ENCODE results near the gene ZCCHC2. TPM values are rescaled to one million over a fixed set of nuclear protein-coding genes. Genes with fewer than 3 reads are reported as not detected.

ZCCHC2 gene
- total RNA-seq, 1 donor from 2014 or later = 10.7 TPM

DNA sequence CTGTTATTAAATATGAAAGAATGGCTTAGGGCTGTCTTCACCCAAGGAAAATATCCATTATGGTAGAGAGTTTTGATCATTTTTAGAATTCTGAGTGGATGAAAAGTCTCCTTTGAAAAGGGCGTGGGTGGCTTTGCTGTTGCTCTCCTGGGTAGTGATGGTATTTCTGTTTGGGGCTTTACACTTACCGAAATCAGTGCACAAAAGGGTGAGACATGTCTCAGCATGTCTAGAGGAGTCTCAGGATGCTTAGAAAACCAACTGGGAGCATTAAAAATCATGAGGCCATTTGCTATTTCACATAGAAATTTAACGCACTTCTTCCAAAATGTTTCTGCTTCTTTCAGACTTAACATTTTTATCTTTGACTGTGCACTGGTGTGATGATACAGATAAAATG, 49.6 kb downstream of the ZCCHC2 start:
- Histone ChIP-seq H3K4me3 (ENCODE audit: low read depth, low read length) (no peak overlapping the region), H3K27me3 (ENCODE audit: control insufficient read depth, insufficient read depth, low read length) (no peaks in the 10 kb centered on the region), H3K36me3 (ENCODE audit: control insufficient read depth, insufficient read depth, low read length) (no peaks in the 10 kb centered on the region)
- no peak for TF ChIP-seq CTCF (IDR thresholded peaks at IDR 0.05; ENCODE audit: insufficient read depth, low read length, poor library complexity, severe bottlenecking)
- DNase-seq (ENCODE audit: low read depth) = no peak

- H3K36me3 ChIP-seq (ENCODE audit: control insufficient read depth, insufficient read depth, low read length) = no peaks in the 10 kb centered on the region
- H3K4me3 ChIP-seq (ENCODE audit: low read depth, low read length) = no peak overlapping the region
- H3K27me3 ChIP-seq (ENCODE audit: control insufficient read depth, insufficient read depth, low read length) = no peaks in the 10 kb centered on the region
- DNase-seq (ENCODE audit: low read depth) = no peak
- no peak for TF ChIP-seq CTCF (IDR thresholded peaks at IDR 0.05; ENCODE audit: insufficient read depth, low read length, poor library complexity, severe bottlenecking)
Measured at GRCh38 chr18:62574776-62575175, 52.0 kb downstream of the ZCCHC2 start.

DNA sequence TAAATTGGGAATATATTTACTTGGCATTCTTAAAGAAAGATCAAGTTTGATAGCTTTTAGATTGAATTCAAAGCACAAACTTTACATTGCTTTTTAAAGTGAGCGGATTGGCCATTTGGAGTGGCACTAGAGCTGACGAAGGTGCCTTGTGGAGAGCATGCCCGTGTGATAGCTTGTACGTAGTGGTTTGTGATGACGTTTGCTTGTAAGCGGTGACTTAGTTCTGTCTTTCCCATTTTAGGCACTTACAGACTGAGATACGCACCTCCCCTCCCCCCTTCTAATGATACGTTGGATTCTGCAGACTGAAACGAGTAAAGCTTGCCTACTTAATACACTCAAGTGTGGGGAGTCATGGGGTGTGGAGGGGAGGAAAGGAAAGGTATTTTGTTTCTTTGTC, 53.4 kb downstream of the ZCCHC2 start:
- TF ChIP-seq CTCF (IDR thresholded peaks at IDR 0.05; ENCODE audit: insufficient read depth, low read length, poor library complexity, severe bottlenecking) = no peak
- Histone ChIP-seq H3K36me3 (ENCODE audit: control insufficient read depth, insufficient read depth, low read length) (no peaks in the 10 kb centered on the region), H3K27me3 (ENCODE audit: control insufficient read depth, insufficient read depth, low read length) (no peaks in the 10 kb centered on the region), H3K4me3 (ENCODE audit: low read depth, low read length) (no peak overlapping the region)
- no peak for DNase-seq (ENCODE audit: low read depth)

DNA sequence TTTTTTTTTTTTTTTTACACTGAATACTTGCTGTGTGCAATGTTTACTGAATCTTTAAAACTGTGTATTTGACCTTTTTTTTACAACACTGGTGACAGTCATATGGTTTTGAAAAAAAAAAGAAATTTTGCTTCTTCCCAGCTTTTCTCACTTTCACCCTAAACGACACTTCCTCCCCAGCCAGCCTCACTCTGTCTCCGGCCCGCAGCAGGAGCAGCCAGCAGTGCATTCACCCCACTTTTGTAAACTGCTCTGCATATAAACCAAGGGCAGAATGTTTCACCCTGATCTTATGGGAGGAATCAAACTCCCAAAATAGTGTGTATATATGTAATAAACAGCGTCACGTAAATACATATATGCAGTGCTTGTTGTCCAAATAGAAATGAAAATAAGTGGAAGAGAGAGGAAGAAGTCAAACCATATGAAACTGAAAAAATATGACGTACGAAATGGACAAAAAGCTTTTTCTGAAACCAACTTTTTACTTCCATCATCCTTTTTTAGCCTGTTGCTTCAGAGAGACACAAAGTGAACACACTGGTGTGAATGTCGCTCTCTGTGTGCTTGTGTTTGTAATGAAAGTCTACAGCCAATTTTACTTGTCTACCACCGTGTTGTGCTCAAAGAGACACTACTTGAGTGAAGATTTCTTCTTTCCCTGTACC, 54.2 kb downstream of the ZCCHC2 start:
- Histone ChIP-seq H3K27me3 (ENCODE audit: control insufficient read depth, insufficient read depth, low read length) (no peaks in the 10 kb centered on the region), H3K4me3 (ENCODE audit: low read depth, low read length) (no peak overlapping the region), H3K36me3 (ENCODE audit: control insufficient read depth, insufficient read depth, low read length) (no peaks in the 10 kb centered on the region)
- DNase-seq (ENCODE audit: low read depth) = no peak
- TF ChIP-seq CTCF (IDR thresholded peaks at IDR 0.05; ENCODE audit: insufficient read depth, low read length, poor library complexity, severe bottlenecking) = no peak

GRCh38 chr18:62577765-62578164, 54.9 kb downstream of the ZCCHC2 start:
- TF ChIP-seq CTCF (IDR thresholded peaks at IDR 0.05; ENCODE audit: insufficient read depth, low read length, poor library complexity, severe bottlenecking) = no peak

DNA sequence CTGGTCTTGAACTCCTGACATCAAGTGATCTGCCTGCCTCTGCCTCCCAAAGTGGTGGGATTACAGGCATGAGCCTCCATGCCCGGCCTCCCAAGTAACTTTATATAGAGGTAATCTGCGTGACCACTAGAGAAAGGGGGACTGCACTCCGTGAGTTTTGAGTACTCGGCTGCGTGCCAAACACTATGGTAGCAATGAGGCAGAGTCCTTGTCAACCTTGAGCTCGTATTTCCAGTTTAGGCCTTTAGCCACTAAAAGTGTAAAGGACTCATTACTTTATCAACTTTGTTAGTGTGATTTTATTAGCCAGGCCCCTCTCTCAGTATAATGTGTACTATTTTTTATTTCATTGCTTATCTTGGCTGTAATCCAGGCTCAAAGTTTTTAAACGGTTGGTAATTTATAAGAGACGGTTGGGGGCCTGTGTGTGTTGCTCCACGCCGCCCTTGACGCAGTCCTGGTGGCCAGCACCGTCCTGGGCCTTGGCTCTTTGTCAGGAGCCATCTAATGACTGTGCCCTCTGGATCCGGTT, 56.2 kb downstream of the ZCCHC2 start:
- H3K27me3 ChIP-seq (ENCODE audit: control insufficient read depth, insufficient read depth, low read length) = no peaks in the 10 kb centered on the region
- H3K36me3 ChIP-seq (ENCODE audit: control insufficient read depth, insufficient read depth, low read length) = no peaks in the 10 kb centered on the region
- no peak for DNase-seq (ENCODE audit: low read depth)
- H3K4me3 ChIP-seq (ENCODE audit: low read depth, low read length) = no peak overlapping the region
- TF ChIP-seq CTCF (IDR thresholded peaks at IDR 0.05; ENCODE audit: insufficient read depth, low read length, poor library complexity, severe bottlenecking) = no peak

More at GRCh38 chr18:62577765-62578164, 54.9 kb downstream of the ZCCHC2 start:
- H3K36me3 ChIP-seq (ENCODE audit: control insufficient read depth, insufficient read depth, low read length) = no peaks in the 10 kb centered on the region
- no peaks in the 10 kb centered on the region for H3K27me3 ChIP-seq (ENCODE audit: control insufficient read depth, insufficient read depth, low read length)
- DNase-seq (ENCODE audit: low read depth) = no peak
- no peak overlapping the region for H3K4me3 ChIP-seq (ENCODE audit: low read depth, low read length)

All from kidney epithelial cell (primary cell).